HEK293 (cell line): Measurements from ENCODE around the gene ATP5F1D.

ENCODE experiments used
- BCL11A ChIP-seq: fragments of 450-650 bp; formaldehyde crosslinking; IDR thresholded peaks from 2 replicates; pipeline ENCODE4 v1.5.1; 2016; ENCODE audit warnings: low read depth, missing biosample characterization, missing genetic modification characterization
- GLI4 ChIP-seq: fragments of 450-650 bp; formaldehyde crosslinking; IDR thresholded peaks from 2 replicates; pipeline ENCODE4 v1.5.1; 2016; ENCODE audit warnings: missing biosample characterization, missing genetic modification characterization
- HOXD13 ChIP-seq: sonication (generic); formaldehyde crosslinking; IDR thresholded peaks from 2 replicates; pipeline ENCODE4 v1.8.0; 2022; ENCODE audit warnings: missing genetic modification reagents, borderline replicate concordance
- KLF8 ChIP-seq: fragments of 450-650 bp; formaldehyde crosslinking; IDR thresholded peaks from 2 replicates; pipeline ENCODE4 v1.5.1; 2016; ENCODE audit warnings: missing biosample characterization, missing genetic modification characterization
- KLF9 ChIP-seq: fragments of 450-650 bp; formaldehyde crosslinking; IDR thresholded peaks from 2 replicates; pipeline ENCODE4 v1.5.1; 2016; ENCODE audit warnings: missing biosample characterization, missing genetic modification characterization, low read depth
- MEIS1 ChIP-seq: sonication (generic); formaldehyde crosslinking; IDR thresholded peaks from 2 replicates; pipeline ENCODE4 v1.8.1; 2022; ENCODE audit warnings: missing genetic modification reagents, mild to moderate bottlenecking, borderline replicate concordance
- OSR2 ChIP-seq: fragments of 450-650 bp; formaldehyde crosslinking; IDR thresholded peaks from 2 replicates; pipeline ENCODE4 v1.5.1; 2016; ENCODE audit warnings: missing biosample characterization, missing genetic modification characterization
- REPIN1 ChIP-seq: fragments of 450-650 bp; formaldehyde crosslinking; IDR thresholded peaks from 2 replicates; pipeline ENCODE4 v1.5.1; 2017; ENCODE audit warnings: missing biosample characterization, missing genetic modification characterization, low read depth
- TCF7L2 ChIP-seq: IDR thresholded peaks from 2 replicates; pipeline ENCODE4 v1.6.1; 2011; ENCODE audit warnings: low read depth, mild to moderate bottlenecking, inconsistent platforms, low read length, moderate library complexity, borderline replicate concordance
- ZBTB11 ChIP-seq: fragments of 450-650 bp; formaldehyde crosslinking; conservative IDR thresholded peaks from 2 replicates; pipeline ENCODE4 v1.5.1; 2016; ENCODE audit warnings: low read depth, missing biosample characterization, missing genetic modification characterization
- ZBTB21 ChIP-seq: fragments of 450-650 bp; formaldehyde crosslinking; IDR thresholded peaks from 2 replicates; pipeline ENCODE4 v1.5.1; 2017; ENCODE audit warnings: missing biosample characterization, missing genetic modification characterization
- ZIC2 ChIP-seq: fragments of 450-650 bp; formaldehyde crosslinking; IDR thresholded peaks from 2 replicates; pipeline ENCODE4 v1.5.1; 2016; ENCODE audit warnings: missing biosample characterization, missing genetic modification characterization
- ZNF26 ChIP-seq: fragments of 450-650 bp; formaldehyde crosslinking; IDR thresholded peaks from 2 replicates; pipeline ENCODE4 v1.5.1; 2016; ENCODE audit warnings: missing biosample characterization, missing genetic modification characterization
- ZNF311 ChIP-seq: fragments of 450-650 bp; formaldehyde crosslinking; IDR thresholded peaks from 2 replicates; pipeline ENCODE4 v1.5.1; 2017; ENCODE audit warnings: missing biosample characterization, missing genetic modification characterization, borderline replicate concordance
- ZNF341 ChIP-seq: fragments of 450-650 bp; formaldehyde crosslinking; IDR thresholded peaks from 2 replicates; pipeline ENCODE4; 2016; ENCODE audit warnings: low read depth, missing biosample characterization, missing genetic modification characterization
- ZNF354C ChIP-seq: fragments of 450-650 bp; formaldehyde crosslinking; IDR thresholded peaks from 2 replicates; pipeline ENCODE4 v1.5.1; 2016; ENCODE audit warnings: missing biosample characterization, missing genetic modification characterization, low read depth, borderline replicate concordance
- ZNF391 ChIP-seq: fragments of 450-650 bp; formaldehyde crosslinking; IDR thresholded peaks from 2 replicates; pipeline ENCODE4 v1.5.1; 2016; ENCODE audit warnings: low read depth, missing biosample characterization, missing genetic modification characterization, borderline replicate concordance
- ZNF423 ChIP-seq: fragments of 450-650 bp; formaldehyde crosslinking; IDR thresholded peaks from 2 replicates; pipeline ENCODE4 v1.5.1; 2016; ENCODE audit warnings: missing biosample characterization, missing genetic modification characterization
- ZNF426 ChIP-seq: fragments of 450-650 bp; formaldehyde crosslinking; IDR thresholded peaks from 2 replicates; pipeline ENCODE4 v1.5.1; 2017; ENCODE audit warnings: missing biosample characterization, missing genetic modification characterization, mild to moderate bottlenecking, inconsistent platforms, moderate library complexity
- ZNF488 ChIP-seq: fragments of 450-650 bp; formaldehyde crosslinking; IDR thresholded peaks from 2 replicates; pipeline ENCODE4 v1.5.1; 2016; ENCODE audit warnings: missing biosample characterization, missing genetic modification characterization
- ZNF510 ChIP-seq: fragments of 450-650 bp; formaldehyde crosslinking; IDR thresholded peaks from 2 replicates; pipeline ENCODE4 v1.5.1; 2018; ENCODE audit warnings: mild to moderate bottlenecking, missing genetic modification characterization, missing biosample characterization; ENCODE audit not compliant: insufficient replicate concordance
- ZNF561 ChIP-seq: fragments of 450-650 bp; IDR thresholded peaks from 2 replicates; pipeline ENCODE4 v1.5.1; 2018; ENCODE audit warnings: missing biosample characterization, missing genetic modification characterization, borderline replicate concordance
- ZNF600 ChIP-seq: fragments of 450-650 bp; formaldehyde crosslinking; IDR thresholded peaks from 2 replicates; pipeline ENCODE4 v1.5.1; 2016; ENCODE audit warnings: missing biosample characterization, missing genetic modification characterization
- ZNF704 ChIP-seq: fragments of 450-650 bp; formaldehyde crosslinking; IDR thresholded peaks from 2 replicates; pipeline ENCODE4 v1.5.1; 2016; ENCODE audit warnings: missing biosample characterization, missing genetic modification characterization
- ZNF777 ChIP-seq: fragments of 450-650 bp; formaldehyde crosslinking; IDR thresholded peaks from 2 replicates; pipeline ENCODE4 v1.5.1; 2017; ENCODE audit warnings: missing biosample characterization, missing genetic modification characterization, borderline replicate concordance
- TF ChIP-seq, protein P1 (sequence below): fragments of 450-650 bp; formaldehyde crosslinking; IDR thresholded peaks from 2 replicates; pipeline ENCODE4 v1.5.1; 2016; ENCODE audit warnings: missing biosample characterization, missing genetic modification characterization
- TF ChIP-seq, protein P2 (sequence below): sonication (generic); formaldehyde crosslinking; IDR thresholded peaks from 2 replicates; pipeline ENCODE4 v1.8.1; 2022; ENCODE audit warnings: mild to moderate bottlenecking, moderate library complexity, missing genetic modification reagents
- TF ChIP-seq, protein P3 (sequence below): fragments of 450-650 bp; formaldehyde crosslinking; IDR thresholded peaks from 2 replicates; pipeline ENCODE4 v1.5.1; 2016; ENCODE audit warnings: missing biosample characterization, missing genetic modification characterization, low read depth

The ATP5F1D gene

GRCh38 chr19:1266129-1266915 lies 24.8 kb downstream of the ATP5F1D start (continued):
- TF ChIP-seq ZBTB11 (tag by site-specific recombination) (no peak), ZNF341 (tag by site-specific recombination) (peak; percentile 84), TCF7L2 (no peak), ZNF423 (tag by site-specific recombination) (no peak), ZBTB21 (tag by site-specific recombination) (no peak), HOXD13 (CRISPR knock-in tag) (no peak), ZNF26 (tag by site-specific recombination) (no peak), ZNF354C (tag by site-specific recombination) (no peak), ZNF311 (tag by site-specific recombination) (no peak), ZNF391 (tag by site-specific recombination) (no peak), KLF8 (peak; percentile 94), ZNF510 (no peak), ZNF600 (peak; percentile 36; the same call in 1 of the 2 replicates), ZNF488 (tag by site-specific recombination) (no peak), GLI4 (no peak), OSR2 (tag by site-specific recombination) (no peak), ZIC2 (tag by site-specific recombination) (peak; percentile 72), ZNF561 (no peak), KLF9 (tag by site-specific recombination) (peak; percentile 62; the same call in 1 of the 2 replicates), ZNF704 (tag by site-specific recombination) (no peak), ZNF426 (tag by site-specific recombination) (no peak), REPIN1 (tag by site-specific recombination) (no peak), ZNF777 (tag by site-specific recombination) (no peak), MEIS1 (CRISPR knock-in tag) (no peak), BCL11A (tag by site-specific recombination) (peak; percentile 85; the same call in 1 of the 2 replicates)
- TF ChIP-seq, protein P1, sequence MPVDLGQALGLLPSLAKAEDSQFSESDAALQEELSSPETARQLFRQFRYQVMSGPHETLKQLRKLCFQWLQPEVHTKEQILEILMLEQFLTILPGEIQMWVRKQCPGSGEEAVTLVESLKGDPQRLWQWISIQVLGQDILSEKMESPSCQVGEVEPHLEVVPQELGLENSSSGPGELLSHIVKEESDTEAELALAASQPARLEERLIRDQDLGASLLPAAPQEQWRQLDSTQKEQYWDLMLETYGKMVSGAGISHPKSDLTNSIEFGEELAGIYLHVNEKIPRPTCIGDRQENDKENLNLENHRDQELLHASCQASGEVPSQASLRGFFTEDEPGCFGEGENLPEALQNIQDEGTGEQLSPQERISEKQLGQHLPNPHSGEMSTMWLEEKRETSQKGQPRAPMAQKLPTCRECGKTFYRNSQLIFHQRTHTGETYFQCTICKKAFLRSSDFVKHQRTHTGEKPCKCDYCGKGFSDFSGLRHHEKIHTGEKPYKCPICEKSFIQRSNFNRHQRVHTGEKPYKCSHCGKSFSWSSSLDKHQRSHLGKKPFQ: no peak
- TF ChIP-seq, protein P2, sequence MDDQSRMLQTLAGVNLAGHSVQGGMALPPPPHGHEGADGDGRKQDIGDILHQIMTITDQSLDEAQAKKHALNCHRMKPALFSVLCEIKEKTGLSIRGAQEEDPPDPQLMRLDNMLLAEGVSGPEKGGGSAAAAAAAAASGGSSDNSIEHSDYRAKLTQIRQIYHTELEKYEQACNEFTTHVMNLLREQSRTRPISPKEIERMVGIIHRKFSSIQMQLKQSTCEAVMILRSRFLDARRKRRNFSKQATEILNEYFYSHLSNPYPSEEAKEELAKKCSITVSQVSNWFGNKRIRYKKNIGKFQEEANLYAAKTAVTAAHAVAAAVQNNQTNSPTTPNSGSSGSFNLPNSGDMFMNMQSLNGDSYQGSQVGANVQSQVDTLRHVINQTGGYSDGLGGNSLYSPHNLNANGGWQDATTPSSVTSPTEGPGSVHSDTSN: no peak
- TF ChIP-seq, protein P3, sequence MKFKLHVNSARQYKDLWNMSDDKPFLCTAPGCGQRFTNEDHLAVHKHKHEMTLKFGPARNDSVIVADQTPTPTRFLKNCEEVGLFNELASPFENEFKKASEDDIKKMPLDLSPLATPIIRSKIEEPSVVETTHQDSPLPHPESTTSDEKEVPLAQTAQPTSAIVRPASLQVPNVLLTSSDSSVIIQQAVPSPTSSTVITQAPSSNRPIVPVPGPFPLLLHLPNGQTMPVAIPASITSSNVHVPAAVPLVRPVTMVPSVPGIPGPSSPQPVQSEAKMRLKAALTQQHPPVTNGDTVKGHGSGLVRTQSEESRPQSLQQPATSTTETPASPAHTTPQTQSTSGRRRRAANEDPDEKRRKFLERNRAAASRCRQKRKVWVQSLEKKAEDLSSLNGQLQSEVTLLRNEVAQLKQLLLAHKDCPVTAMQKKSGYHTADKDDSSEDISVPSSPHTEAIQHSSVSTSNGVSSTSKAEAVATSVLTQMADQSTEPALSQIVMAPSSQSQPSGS: no peak
